ENCODE measurements around the gene RNF157.

The RNF157 gene

GRCh38 chr17:76240461-76241203 lies at the start of gene RNF157:
Gene RNF157, minus strand, starts transcription at chr17:76240493. Its CDS starts 253 bp downstream, at chr17:76240240.
- DNase-seq: peak; percentile 43

GRCh38 chr17:76281573-76282371 lies 41.5 kb upstream of the RNF157 start:
- DNase-seq: no peak

- DNase-seq: no peak
Measured at GRCh38 chr17:76280650-76281049, 40.4 kb upstream of the RNF157 start.

GRCh38 chr17:76279742-76280287 lies 39.5 kb upstream of the RNF157 start:
- DNase-seq: no peak

- peak; percentile 81 for DNase-seq
Measured at GRCh38 chr17:76278952-76279741, 38.9 kb upstream of the RNF157 start.

- DNase-seq: no peak
Measured at GRCh38 chr17:76278268-76278908, 38.1 kb upstream of the RNF157 start.

- DNase-seq: no peak
Measured at GRCh38 chr17:76277300-76278267, 37.3 kb upstream of the RNF157 start.

GRCh38 chr17:76276461-76277299 lies 36.4 kb upstream of the RNF157 start:
- no peak for DNase-seq

GRCh38 chr17:76276069-76276431 lies 35.8 kb upstream of the RNF157 start:
- DNase-seq: no peak

- DNase-seq: no peak
Measured at GRCh38 chr17:76275382-76276068, 35.2 kb upstream of the RNF157 start.

- no peak for DNase-seq
Measured at GRCh38 chr17:76274112-76274956, 34.0 kb upstream of the RNF157 start.

GRCh38 chr17:76273445-76274111 lies 33.3 kb upstream of the RNF157 start:
- no peak for DNase-seq

- peak; percentile 82 for DNase-seq
Measured at GRCh38 chr17:76272541-76273444, 32.5 kb upstream of the RNF157 start.

- DNase-seq: peak; percentile 83
Measured at GRCh38 chr17:76271669-76272540, 31.6 kb upstream of the RNF157 start.

GRCh38 chr17:76270770-76271668 lies 30.7 kb upstream of the RNF157 start:
- no peak for DNase-seq
